NB4 (cell line): Measurements from ENCODE around the gene ZBTB8A.

ENCODE experiments used
- DNase-seq: peaks from one replicate; pipeline ENCODE4 v3.0.0; 2010; ENCODE audit warnings: low read depth
- H3K4me3 ChIP-seq: one replicate; pipeline ENCODE4 v1.5.1; 2011; ENCODE audit warnings: mild to moderate bottlenecking, low read depth, low read length, moderate library complexity
- CTCF ChIP-seq: IDR thresholded peaks from one replicate; pipeline ENCODE4 v1.5.1; 2012; ENCODE audit warnings: low read depth, low read length
- MAX ChIP-seq: IDR thresholded peaks from 2 replicates; pipeline ENCODE4 v1.6.1; 2011; ENCODE audit warnings: low read depth, low read length
- MYC ChIP-seq: IDR thresholded peaks from 2 replicates; pipeline ENCODE4 v1.6.1; 2011; ENCODE audit warnings: low read depth, low read length
- POLR2A ChIP-seq: IDR thresholded peaks from 2 replicates; pipeline ENCODE4 v1.6.1; 2011; ENCODE audit warnings: mild to moderate bottlenecking; ENCODE audit not compliant: insufficient read length; ENCODE audit errors: extremely low read depth

ZBTB8A gene

GRCh38 chr1:32568929-32569328 is 29.7 kb downstream of the ZBTB8A start:
- H3K4me3 ChIP-seq, result no peak overlapping the region
- TF ChIP-seq CTCF (no peak), POLR2A (no peak), MYC (no peak)
- no peak for DNase-seq

DNA sequence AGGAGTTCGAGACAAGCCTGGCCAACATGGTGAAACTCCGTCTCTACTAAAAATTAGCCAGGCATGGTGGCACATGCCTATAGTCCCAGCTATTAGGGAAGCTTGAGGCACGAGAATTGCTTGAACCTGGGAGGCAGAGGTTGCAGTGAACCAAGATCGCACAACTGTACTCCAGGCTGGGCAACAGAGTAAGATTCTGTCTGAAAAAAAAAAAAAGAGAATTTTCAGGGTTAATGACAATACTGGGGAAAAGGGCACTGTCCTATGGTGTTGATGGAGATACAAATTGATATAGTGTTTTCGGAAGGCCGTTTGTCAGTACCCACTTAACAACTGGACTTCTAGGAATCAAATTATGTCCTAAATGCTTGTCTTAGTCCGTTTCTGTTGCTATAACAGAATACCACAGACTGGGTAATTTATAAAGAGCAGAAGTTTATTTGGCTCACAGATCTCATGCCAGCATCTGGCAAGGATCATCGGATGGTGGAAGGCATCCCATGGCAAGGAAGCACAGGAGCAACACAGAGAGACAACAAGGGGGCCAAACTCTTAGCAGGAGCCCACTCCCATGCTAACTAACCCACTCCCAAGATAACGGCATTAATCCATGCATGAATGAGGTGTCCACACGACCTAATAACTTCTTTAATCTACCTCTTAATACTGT is 41.3 kb downstream of the ZBTB8A start:
- DNase-seq, result no peak
- TF ChIP-seq CTCF (no peak), POLR2A (no peak), MYC (no peak), MAX (no peak)
- H3K4me3 ChIP-seq, result no peak overlapping the region

DNA sequence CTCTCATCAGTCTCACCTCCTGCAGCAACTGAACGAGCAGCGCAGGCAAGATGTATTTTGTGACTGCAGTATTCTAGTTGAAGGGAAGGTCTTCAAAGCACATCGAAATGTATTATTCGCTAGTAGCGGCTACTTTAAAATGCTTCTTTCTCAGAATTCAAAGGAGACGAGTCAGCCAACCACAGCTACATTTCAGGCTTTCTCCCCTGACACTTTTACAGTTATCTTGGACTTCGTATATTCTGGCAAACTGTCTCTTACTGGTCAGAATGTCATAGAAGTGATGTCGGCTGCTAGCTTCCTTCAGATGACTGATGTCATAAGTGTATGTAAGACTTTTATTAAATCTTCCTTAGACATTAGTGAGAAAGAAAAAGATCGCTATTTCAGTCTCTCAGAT is 53.7 kb downstream of the ZBTB8A start:
- H3K4me3 ChIP-seq, result no peak overlapping the region
- no peak for DNase-seq
- TF ChIP-seq POLR2A (no peak), MYC (no peak), CTCF (no peak), MAX (no peak)

DNA sequence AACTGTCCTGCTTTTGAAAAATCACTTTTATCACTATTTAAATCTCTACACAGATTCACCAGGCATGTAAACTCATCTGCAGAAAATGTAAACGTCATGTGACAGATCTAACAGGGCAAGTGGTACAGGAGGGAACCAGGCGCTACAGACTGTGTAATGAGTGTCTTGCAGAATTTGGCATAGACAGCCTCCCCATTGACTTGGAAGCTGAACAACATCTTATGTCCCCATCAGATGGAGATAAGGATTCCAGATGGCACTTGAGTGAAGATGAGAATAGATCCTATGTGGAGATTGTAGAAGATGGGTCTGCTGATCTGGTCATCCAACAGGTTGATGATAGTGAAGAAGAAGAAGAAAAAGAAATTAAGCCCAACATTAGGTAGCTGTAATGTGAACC is 60.8 kb downstream of the ZBTB8A start:
- no peak for DNase-seq
- no peak for TF ChIP-seq MYC
- no peak for TF ChIP-seq CTCF
- no peak for TF ChIP-seq MAX
- no peak for TF ChIP-seq POLR2A

DNA sequence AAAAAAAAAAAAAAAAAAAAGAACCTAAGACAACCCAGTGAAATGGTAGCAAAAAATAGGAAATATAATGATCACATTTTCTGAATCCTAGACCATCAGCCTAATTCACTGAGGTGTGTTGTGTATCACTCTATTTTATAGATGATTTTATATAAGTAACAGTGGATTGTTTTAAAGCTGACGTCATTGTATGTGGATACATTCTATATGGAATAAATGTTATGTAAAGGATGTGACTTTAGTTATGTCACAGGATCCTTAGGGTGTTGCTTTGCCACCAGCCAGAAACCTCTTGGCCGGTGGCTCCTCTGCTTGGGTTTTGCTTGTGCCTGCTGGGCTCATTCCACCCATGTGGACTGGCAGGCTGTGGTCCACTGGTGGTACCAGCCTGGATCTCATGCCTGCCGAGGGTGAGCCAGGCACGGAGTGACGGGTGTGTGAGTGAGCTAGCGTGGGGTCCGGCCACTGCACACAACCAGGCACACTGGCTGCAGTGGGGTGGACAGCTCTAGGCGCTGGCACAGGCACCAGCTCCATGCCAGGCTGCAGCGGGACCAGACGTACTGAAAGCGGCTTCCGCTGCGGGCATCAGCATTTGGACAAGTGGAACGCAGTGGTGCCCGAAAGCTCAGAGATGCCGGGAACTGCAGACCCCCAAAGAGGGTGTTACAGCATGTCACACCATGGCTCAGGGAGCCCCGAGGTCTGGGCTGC is 66.6 kb downstream of the ZBTB8A start:
- TF ChIP-seq MYC (no peak), MAX (no peak), POLR2A (no peak), CTCF (no peak)
- no peak for DNase-seq
- no peak overlapping the region for H3K4me3 ChIP-seq

More for the DNA sequence above, 60.8 kb downstream of the ZBTB8A start:
- H3K4me3 ChIP-seq, result no peak overlapping the region
